IMR-90 (cell line): ENCODE measurements around the gene PYGB. TPM values are rescaled to one million over a fixed set of nuclear protein-coding genes. Genes with fewer than 3 reads are reported as not detected.

Experiments used
- ATAC-seq: fragments of 200-7000 bp; cut with Tn5 transposase; 2 replicates; pipeline ENCODE4 v1.9.1; 2020; ENCODE audit warnings: low read depth, mild to moderate bottlenecking, moderate library complexity
- BruUV-seq: library from RNA; stranded (reverse); fragments of 400-500 nt; replicated peaks from 2 replicates; lab custom pipeline; 2021; lab: Mats Ljungman, UMichigan
- CTCF ChIA-PET: fragments of 300-600 bp; formaldehyde crosslinking; extraction: SDS; loops from one replicate; lab custom pipeline; 2021; ENCODE audit warnings: antibody characterized with exemption; lab: Yijun Ruan, JAX
- POLR2A ChIA-PET: fragments of 300-600 bp; sonication (Branson Sonifier 250); formaldehyde crosslinking; loops from one replicate; lab custom pipeline; 2022; ENCODE audit warnings: antibody characterized with exemption; ENCODE audit not compliant: unreplicated experiment; lab: Charles Lee
- DNase-seq: peaks from one replicate; pipeline ENCODE4 v3.0.0; 2013
- H2AFZ ChIP-seq: replicated peaks from 2 replicates; pipeline ENCODE3; 2013; ENCODE audit warnings: low read length, mild to moderate bottlenecking; ENCODE audit not compliant: poor library complexity
- H2AK5ac ChIP-seq: 2 replicates; pipeline ENCODE4 v1.6.1; 2013; ENCODE audit warnings: low read depth, low read length, inconsistent platforms
- H2AK9ac ChIP-seq: replicated peaks from 2 replicates; pipeline ENCODE3; 2013; ENCODE audit warnings: mild to moderate bottlenecking, low read depth, low read length, moderate library complexity; ENCODE audit not compliant: poor library complexity
- H2BK120ac ChIP-seq: 2 replicates; pipeline ENCODE4 v1.6.1; 2013; ENCODE audit warnings: low read depth, low read length, inconsistent platforms
- H2BK15ac ChIP-seq: 3 replicates; pipeline ENCODE4 v1.6.1; 2013; ENCODE audit warnings: low read depth, low read length, inconsistent platforms
- H2BK20ac ChIP-seq: 2 replicates; pipeline ENCODE4 v1.6.1; 2013; ENCODE audit warnings: low read depth, mild to moderate bottlenecking, inconsistent platforms, low read length, moderate library complexity
- H2BK5ac ChIP-seq: 2 replicates; pipeline ENCODE4 v1.6.1; 2013; ENCODE audit warnings: mild to moderate bottlenecking, low read depth, low read length, inconsistent platforms; ENCODE audit not compliant: poor library complexity, severe bottlenecking
- H3K14ac ChIP-seq: replicated peaks from 2 replicates; pipeline ENCODE4 v1.6.1; 2013; ENCODE audit warnings: low read depth, low read length, inconsistent platforms
- H3K18ac ChIP-seq: 2 replicates; pipeline ENCODE4 v1.6.1; 2013; ENCODE audit warnings: low read depth, low read length, control low read depth
- H3K23ac ChIP-seq: 2 replicates; pipeline ENCODE4 v1.6.1; 2013; ENCODE audit warnings: low read depth, low read length, inconsistent platforms
- H3K27ac ChIP-seq: 2 replicates; pipeline ENCODE4 v1.5.1; 2013; ENCODE audit warnings: mild to moderate bottlenecking, control low read depth, low read length; ENCODE audit not compliant: insufficient read depth
- H3K27me3 ChIP-seq: 2 replicates; pipeline ENCODE4 v1.6.1; 2013; ENCODE audit warnings: low read length; ENCODE audit not compliant: control insufficient read depth, insufficient read depth
- H3K36me3 ChIP-seq: 2 replicates; pipeline ENCODE4 v1.6.1; 2013; ENCODE audit warnings: low read length, mixed read lengths; ENCODE audit not compliant: control insufficient read depth, insufficient read depth
- H3K4ac ChIP-seq: 2 replicates; pipeline ENCODE4 v1.6.1; 2013; ENCODE audit warnings: low read depth, low read length, inconsistent platforms
- H3K4me1 ChIP-seq: 2 replicates; pipeline ENCODE4 v1.6.1; 2013; ENCODE audit warnings: low read length, mixed read lengths; ENCODE audit not compliant: control insufficient read depth, insufficient read depth
- H3K4me2 ChIP-seq: 2 replicates; pipeline ENCODE4 v1.6.1; 2013; ENCODE audit warnings: low read depth, mild to moderate bottlenecking, control low read depth, low read length, moderate library complexity
- H3K4me3 ChIP-seq: 2 replicates; pipeline ENCODE4 v1.5.1; 2013; ENCODE audit warnings: low read depth, mild to moderate bottlenecking, control low read depth, low read length, moderate library complexity; ENCODE audit not compliant: insufficient read depth
- H3K56ac ChIP-seq: 2 replicates; pipeline ENCODE4 v1.6.1; 2013; ENCODE audit warnings: low read length, inconsistent platforms; ENCODE audit not compliant: insufficient read depth; ENCODE audit errors: extremely low read depth
- H3K79me1 ChIP-seq, 2 experiments: 2 replicates each; pipeline ENCODE4 v1.6.1; 2013; ENCODE audit warnings: low read length in 2 of 2, inconsistent platforms in 1 of 2, low read depth in 1 of 2
- H3K9ac ChIP-seq: 2 replicates; pipeline ENCODE4 v1.6.1; 2013; ENCODE audit warnings: low read depth, low read length, control low read depth
- H3K9me1 ChIP-seq: 2 replicates; pipeline ENCODE4 v1.6.1; 2013; ENCODE audit warnings: low read length, inconsistent platforms; ENCODE audit not compliant: insufficient read depth
- H3K9me3 ChIP-seq: 2 replicates; pipeline ENCODE4 v1.6.1; 2013; ENCODE audit warnings: low read length; ENCODE audit not compliant: control insufficient read depth, insufficient read depth
- H4K20me1 ChIP-seq: 2 replicates; pipeline ENCODE4 v1.6.1; 2013; ENCODE audit warnings: low read length, inconsistent platforms; ENCODE audit not compliant: insufficient read depth
- H4K5ac ChIP-seq: 2 replicates; pipeline ENCODE4 v1.6.1; 2013; ENCODE audit warnings: mild to moderate bottlenecking, low read depth, low read length, control low read depth
- H4K8ac ChIP-seq, 2 experiments: 2 replicates each; pipeline ENCODE4 v1.6.1; 2013; ENCODE audit warnings: low read depth in 2 of 2, low read length in 2 of 2, control low read depth in 1 of 2, inconsistent platforms in 1 of 2
- H4K91ac ChIP-seq: 2 replicates; pipeline ENCODE4 v1.6.1; 2013; ENCODE audit warnings: low read depth, low read length, inconsistent platforms; ENCODE audit not compliant: insufficient read depth
- BHLHE40 ChIP-seq: fragments of 150-350 bp; IDR thresholded peaks from 2 replicates; pipeline ENCODE4 v1.6.1; 2016; ENCODE audit warnings: mild to moderate bottlenecking, low read depth, low read length
- CEBPB ChIP-seq: IDR thresholded peaks from 2 replicates; pipeline ENCODE4 v1.6.1; 2012; ENCODE audit warnings: low read depth, low read length, improper control_type of control experiment
- CHD1 ChIP-seq: IDR thresholded peaks from 2 replicates; pipeline ENCODE4 v1.6.1; 2012; ENCODE audit warnings: low read depth, low read length, improper control_type of control experiment
- FOS ChIP-seq: fragments of 150-350 bp; IDR thresholded peaks from 2 replicates; pipeline ENCODE4 v1.6.1; 2016; ENCODE audit warnings: low read depth, low read length
- MXI1 ChIP-seq: IDR thresholded peaks from 2 replicates; pipeline ENCODE4 v1.6.1; 2012; ENCODE audit warnings: low read depth, mild to moderate bottlenecking, low read length, moderate library complexity, borderline replicate concordance
- NFE2L2 ChIP-seq: fragments of 150-350 bp; IDR thresholded peaks from 2 replicates; pipeline ENCODE4 v1.6.1; 2016; ENCODE audit warnings: low read depth, mild to moderate bottlenecking, low read length
- POLR2A ChIP-seq: IDR thresholded peaks from 2 replicates; pipeline ENCODE4 v1.6.1; 2012; ENCODE audit warnings: mild to moderate bottlenecking, low read depth, low read length
- RCOR1 ChIP-seq: IDR thresholded peaks from 2 replicates; pipeline ENCODE4 v1.6.1; 2012; ENCODE audit warnings: mild to moderate bottlenecking, low read length, improper control_type of control experiment; ENCODE audit not compliant: insufficient replicate concordance
- RFX5 ChIP-seq: IDR thresholded peaks from 2 replicates; pipeline ENCODE4 v1.8.0; 2012; ENCODE audit warnings: low read depth, mild to moderate bottlenecking, low read length, moderate library complexity
- SMC3 ChIP-seq: fragments of 150-350 bp; IDR thresholded peaks from 2 replicates; pipeline ENCODE4 v1.6.1; 2016; ENCODE audit warnings: low read depth, mild to moderate bottlenecking, antibody characterized with exemption, low read length, moderate library complexity
- WGBS, 2 experiments: methylation state at CpG; one replicate each; pipeline versions ENCODE4 v1.1.5 to v1.1.7; 2013; ENCODE audit warnings: missing lambda C conversion rate in 2 of 2; ENCODE audit not compliant: insufficient read length in 1 of 2; ENCODE audit errors: extremely low coverage in 2 of 2; 5-methylcytosine and 5-hydroxymethylcytosine counted together
- dilution Hi-C: fragments of 300-500 bp; cut with HindIII; formaldehyde crosslinking; loops from one replicate; pipeline ENCODE4 v1.14.3; 2018; ENCODE audit warnings: low sequenced_read_pairs; ENCODE audit not compliant: unreplicated experiment
- in situ Hi-C: fragments of 300-500 bp; cut with MboI; formaldehyde crosslinking; loops from 3 replicates; pipeline ENCODE4 v1.14.3; 2019; ENCODE audit warnings: low sequenced_read_pairs, inconsistent platforms, mixed read lengths
- intact Hi-C: fragments of 100-400 bp; cut with micrococcal nuclease; formaldehyde crosslinking; loops from 2 replicates; pipeline ENCODE4 v1.10.0; 2022
- polyA plus RNA-seq, 3 experiments: library from polyadenylated mRNA; depleted of rRNA; stranded (reverse); fragments of >200 nt; gene quantifications; 2 replicates each; pipeline ENCODE4 v1.2.3, GENCODE V29; 2012; ENCODE audit warnings: low replicate concordance in 1 of 3
- total RNA-seq: library from RNA; depleted of rRNA; stranded (reverse); fragments of >200 nt; gene quantifications from 2 replicates; pipeline ENCODE4 v1.2.3, GENCODE V29; 2012
- TF ChIP-seq, protein P1 (sequence below): conservative IDR thresholded peaks from 2 replicates; pipeline ENCODE4 v1.5.1; 2012; ENCODE audit warnings: mild to moderate bottlenecking, low read depth, low read length, improper control_type of control experiment

Gene PYGB
- total and polyA plus RNA-seq, 2 of the 4 experiments (the other 2 are of a cell fraction) = 72.4 to 83.1 TPM

DNA sequence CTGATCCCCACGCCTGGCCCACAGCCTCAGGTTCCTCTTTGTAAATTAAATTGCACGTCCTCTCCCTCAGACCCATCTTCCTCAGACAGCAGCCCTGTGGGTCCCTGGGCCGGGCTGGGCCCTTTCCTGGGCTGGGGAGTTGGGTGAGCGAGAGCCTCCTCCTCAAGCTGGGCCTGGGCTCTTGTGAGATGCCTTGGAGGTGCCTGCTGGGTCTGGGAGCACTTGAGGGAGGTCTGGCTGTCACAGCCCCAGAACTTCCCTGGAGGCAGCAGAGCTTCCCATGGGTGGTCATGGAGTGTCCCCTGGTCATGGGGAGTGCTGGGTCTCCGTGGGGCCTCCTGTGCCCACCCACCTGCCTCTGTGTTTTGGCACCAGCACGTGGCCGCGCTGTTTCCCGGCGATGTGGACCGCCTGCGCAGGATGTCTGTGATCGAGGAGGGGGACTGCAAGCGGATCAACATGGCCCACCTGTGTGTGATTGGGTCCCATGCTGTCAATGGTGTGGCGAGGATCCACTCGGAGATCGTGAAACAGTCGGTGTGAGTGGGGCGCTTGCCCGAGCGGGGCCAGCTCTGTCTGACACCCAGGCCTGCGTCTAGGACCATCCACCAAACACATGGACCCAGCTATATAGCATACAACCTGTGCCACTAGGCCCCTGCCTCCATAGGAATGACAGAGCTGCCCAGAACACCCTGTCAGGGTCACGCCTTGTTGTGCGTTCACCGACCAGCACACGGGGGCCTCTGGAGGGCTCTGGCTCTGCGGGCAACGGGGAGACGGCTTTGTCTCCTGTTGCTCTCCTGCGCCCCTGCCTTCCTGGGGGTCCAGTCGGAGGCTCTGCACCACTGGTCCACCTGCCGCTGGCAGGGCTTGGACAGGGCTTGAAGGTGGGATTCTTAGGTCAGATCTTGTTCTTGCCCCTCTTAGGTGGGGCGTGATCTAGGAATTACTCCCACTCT, 33.0 kb downstream of the PYGB start:
- Histone ChIP-seq H2BK120ac (no peak overlapping the region), H3K36me3 (peaks cover 74% of the 10 kb centered on the region), H2AFZ (no peak overlapping the region), H3K9me1 (peaks cover 3% of the 10 kb centered on the region), H3K4me3 (no peak overlapping the region), H4K20me1 (peaks cover 3% of the 10 kb centered on the region; the same call in 1 of the 2 replicates), H3K27me3 (no peaks in the 10 kb centered on the region), H4K5ac (no peak overlapping the region), H3K4me1 (no peaks in the 10 kb centered on the region), H3K23ac (no peak overlapping the region), H3K14ac (no peak overlapping the region), H2BK20ac (no peak overlapping the region), H3K9me3 (no peaks in the 10 kb centered on the region), H2AK9ac (no peak overlapping the region), H2AK5ac (no peak overlapping the region), H3K56ac (no peak overlapping the region), H2BK5ac (no peak overlapping the region), H3K18ac (no peak overlapping the region), H3K4me2 (no peak overlapping the region), H4K91ac (no peak overlapping the region), H4K8ac (no peak overlapping the region), H3K9ac (no peak overlapping the region), H3K27ac (no peak overlapping the region), H3K79me1 (peaks cover 0 to 18% of the 10 kb centered on the region in 2 experiments; a peak in 1 of 4 replicates), H3K4ac (no peak overlapping the region), H2BK15ac (no peak overlapping the region)
- ChIA-PET POLR2A (no interaction called here), CTCF (no interaction called here)
- no TSS peak for BruUV-seq
- DNase-seq (no peak), ATAC-seq (no peak)
- intact Hi-C loops (no loop called here), dilution Hi-C loops (no loop called here), in situ Hi-C loops (no loop called here)
- TF ChIP-seq NFE2L2 (no peak), BHLHE40 (no peak), RCOR1 (no peak), MXI1 (no peak), RFX5 (no peak), FOS (no peak), CEBPB (no peak), CHD1 (no peak), SMC3 (no peak), POLR2A (no peak)
- TF ChIP-seq, protein P1, sequence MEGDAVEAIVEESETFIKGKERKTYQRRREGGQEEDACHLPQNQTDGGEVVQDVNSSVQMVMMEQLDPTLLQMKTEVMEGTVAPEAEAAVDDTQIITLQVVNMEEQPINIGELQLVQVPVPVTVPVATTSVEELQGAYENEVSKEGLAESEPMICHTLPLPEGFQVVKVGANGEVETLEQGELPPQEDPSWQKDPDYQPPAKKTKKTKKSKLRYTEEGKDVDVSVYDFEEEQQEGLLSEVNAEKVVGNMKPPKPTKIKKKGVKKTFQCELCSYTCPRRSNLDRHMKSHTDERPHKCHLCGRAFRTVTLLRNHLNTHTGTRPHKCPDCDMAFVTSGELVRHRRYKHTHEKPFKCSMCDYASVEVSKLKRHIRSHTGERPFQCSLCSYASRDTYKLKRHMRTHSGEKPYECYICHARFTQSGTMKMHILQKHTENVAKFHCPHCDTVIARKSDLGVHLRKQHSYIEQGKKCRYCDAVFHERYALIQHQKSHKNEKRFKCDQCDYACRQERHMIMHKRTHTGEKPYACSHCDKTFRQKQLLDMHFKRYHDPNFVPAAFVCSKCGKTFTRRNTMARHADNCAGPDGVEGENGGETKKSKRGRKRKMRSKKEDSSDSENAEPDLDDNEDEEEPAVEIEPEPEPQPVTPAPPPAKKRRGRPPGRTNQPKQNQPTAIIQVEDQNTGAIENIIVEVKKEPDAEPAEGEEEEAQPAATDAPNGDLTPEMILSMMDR = no peak
- WGBS, 2 experiments = 99% methylated on average over 12 of the region's 33 CpGs; no CpG with 5 or more reads in 1 of the 2 experiments
